ENCODE measurements around the gene DNM2.

DNA sequence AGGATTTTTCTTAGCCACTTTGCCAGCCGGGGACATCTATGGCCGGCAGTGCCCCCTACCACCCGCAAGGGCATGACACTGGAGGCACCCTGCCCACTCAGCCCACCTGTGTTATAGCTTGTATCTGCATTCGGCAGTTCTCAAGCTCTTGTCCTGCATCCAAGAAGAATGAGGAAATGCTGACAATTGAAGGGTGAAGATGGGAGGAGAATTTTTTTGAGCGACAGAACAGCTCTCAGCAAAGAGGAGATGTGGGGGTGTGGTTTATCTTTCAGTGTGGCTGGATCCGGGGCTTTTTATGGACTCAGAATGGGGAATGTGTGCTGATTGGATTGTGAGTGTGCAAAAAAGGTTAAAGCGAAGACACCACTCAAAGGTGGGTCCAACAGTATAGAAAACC lies 124.9 kb downstream of the DNM2 start:
- TF ChIP-seq POLR2A (IDR thresholded peaks at IDR 0.05): no peak
- TF ChIP-seq EP300 (IDR thresholded peaks at IDR 0.05): no peak
- TF ChIP-seq, protein P1, sequence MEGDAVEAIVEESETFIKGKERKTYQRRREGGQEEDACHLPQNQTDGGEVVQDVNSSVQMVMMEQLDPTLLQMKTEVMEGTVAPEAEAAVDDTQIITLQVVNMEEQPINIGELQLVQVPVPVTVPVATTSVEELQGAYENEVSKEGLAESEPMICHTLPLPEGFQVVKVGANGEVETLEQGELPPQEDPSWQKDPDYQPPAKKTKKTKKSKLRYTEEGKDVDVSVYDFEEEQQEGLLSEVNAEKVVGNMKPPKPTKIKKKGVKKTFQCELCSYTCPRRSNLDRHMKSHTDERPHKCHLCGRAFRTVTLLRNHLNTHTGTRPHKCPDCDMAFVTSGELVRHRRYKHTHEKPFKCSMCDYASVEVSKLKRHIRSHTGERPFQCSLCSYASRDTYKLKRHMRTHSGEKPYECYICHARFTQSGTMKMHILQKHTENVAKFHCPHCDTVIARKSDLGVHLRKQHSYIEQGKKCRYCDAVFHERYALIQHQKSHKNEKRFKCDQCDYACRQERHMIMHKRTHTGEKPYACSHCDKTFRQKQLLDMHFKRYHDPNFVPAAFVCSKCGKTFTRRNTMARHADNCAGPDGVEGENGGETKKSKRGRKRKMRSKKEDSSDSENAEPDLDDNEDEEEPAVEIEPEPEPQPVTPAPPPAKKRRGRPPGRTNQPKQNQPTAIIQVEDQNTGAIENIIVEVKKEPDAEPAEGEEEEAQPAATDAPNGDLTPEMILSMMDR (IDR thresholded peaks at IDR 0.05): no peak
- TF ChIP-seq POLR2AphosphoS5 (IDR thresholded peaks at IDR 0.05): no peak
